ENCODE data around the gene TMEM167A.

DNA sequence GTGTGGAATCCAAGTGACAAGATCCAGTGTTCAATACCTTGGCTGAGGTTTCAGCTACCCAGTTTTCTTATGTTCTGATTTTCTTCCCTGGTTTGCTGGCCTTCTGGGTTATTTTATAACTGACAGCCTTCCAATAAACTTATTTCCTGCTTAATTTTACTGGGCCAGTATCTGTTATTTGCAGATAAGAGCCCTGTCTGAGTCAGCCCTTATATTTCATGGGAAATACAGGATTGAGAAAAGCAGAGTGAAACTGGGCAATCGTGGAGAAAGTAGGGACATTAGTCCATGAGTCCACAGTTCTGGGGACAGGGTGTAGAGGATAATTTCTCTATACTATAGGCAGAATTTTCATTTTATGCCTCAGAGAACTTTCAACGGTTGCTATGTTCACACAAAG, 32.3 kb downstream of the TMEM167A start:
- TF ChIP-seq CTCF (IDR thresholded peaks at IDR 0.05): no peak
- no peak for TF ChIP-seq POLR2A (IDR thresholded peaks at IDR 0.05)
